Measurements from ENCODE around the gene TRAM2. TPM values are rescaled to one million over a fixed set of nuclear protein-coding genes. Genes with fewer than 3 reads are reported as not detected.

The TRAM2 gene
- polyA plus RNA-seq, 1 experiment: 134 TPM

DNA sequence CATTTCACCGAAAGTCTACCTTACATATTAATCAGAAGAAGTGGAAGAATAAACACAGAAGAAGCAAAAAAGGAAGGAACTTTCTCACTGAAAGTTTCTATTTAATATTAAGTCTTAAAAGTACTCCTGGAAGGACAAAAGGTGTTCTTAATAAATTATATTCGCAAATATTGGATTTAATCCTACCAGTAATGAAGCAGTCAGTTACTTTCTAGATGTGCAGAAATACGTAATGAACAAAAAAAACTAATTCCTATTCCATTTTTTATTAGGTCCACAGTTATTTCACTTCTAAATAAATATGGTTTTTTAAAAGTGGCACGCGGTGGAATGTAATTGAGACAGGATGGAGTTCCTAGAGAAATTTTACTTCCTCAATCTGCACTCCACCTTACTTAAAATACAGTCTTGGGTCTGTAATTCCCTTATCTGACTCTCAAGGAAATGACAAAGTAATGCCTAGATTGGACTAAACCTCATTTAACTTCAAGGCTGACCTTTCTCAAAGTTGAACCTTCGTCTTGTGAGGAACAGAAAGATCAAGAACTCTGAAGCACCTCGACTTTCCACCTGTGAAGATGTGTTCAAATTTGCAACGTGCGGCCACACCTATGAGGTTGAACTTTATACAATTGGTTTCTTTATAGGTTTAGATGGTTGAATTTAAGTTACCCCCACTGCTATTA, 1.1 kb upstream of the TRAM2 start:
- no peak for DNase-seq (ENCODE audit: low read depth)
- POLR2A ChIA-PET: no interaction called here
- Histone ChIP-seq H3K27me3 (ENCODE audit: control insufficient read depth, insufficient read depth, low read length) (no peaks in the 10 kb centered on the region), H3K36me3 (ENCODE audit: control insufficient read depth, insufficient read depth, low read length) (no peaks in the 10 kb centered on the region), H3K4me3 (ENCODE audit: low read depth, low read length) (peak overlapping the region; percentile 53)
- TF ChIP-seq, protein P1, sequence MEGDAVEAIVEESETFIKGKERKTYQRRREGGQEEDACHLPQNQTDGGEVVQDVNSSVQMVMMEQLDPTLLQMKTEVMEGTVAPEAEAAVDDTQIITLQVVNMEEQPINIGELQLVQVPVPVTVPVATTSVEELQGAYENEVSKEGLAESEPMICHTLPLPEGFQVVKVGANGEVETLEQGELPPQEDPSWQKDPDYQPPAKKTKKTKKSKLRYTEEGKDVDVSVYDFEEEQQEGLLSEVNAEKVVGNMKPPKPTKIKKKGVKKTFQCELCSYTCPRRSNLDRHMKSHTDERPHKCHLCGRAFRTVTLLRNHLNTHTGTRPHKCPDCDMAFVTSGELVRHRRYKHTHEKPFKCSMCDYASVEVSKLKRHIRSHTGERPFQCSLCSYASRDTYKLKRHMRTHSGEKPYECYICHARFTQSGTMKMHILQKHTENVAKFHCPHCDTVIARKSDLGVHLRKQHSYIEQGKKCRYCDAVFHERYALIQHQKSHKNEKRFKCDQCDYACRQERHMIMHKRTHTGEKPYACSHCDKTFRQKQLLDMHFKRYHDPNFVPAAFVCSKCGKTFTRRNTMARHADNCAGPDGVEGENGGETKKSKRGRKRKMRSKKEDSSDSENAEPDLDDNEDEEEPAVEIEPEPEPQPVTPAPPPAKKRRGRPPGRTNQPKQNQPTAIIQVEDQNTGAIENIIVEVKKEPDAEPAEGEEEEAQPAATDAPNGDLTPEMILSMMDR (IDR thresholded peaks at IDR 0.05; ENCODE audit: insufficient read depth, low read depth, low read length): no peak
- CTCF ChIA-PET: interaction anchor here (0.6 to 7.5 kb wide), 4 partner anchors 17 to 1398 kb away, joined by 3 to 68 read pairs (median 21); no protein-coding TSS in a partner anchor

- CTCF ChIA-PET: interaction anchor here (0.6 to 7.5 kb wide), 19 partner anchors 9 to 160 kb away, joined by 3 to 68 read pairs (median 6); partner anchors contain the start of gene EFHC1
- POLR2A ChIA-PET: interaction anchor here (0.6 kb wide), 1 partner anchor 157 kb away, joined by 4 read pairs; the partner anchor contains the start of gene EFHC1
- H3K4me3 ChIP-seq (ENCODE audit: low read depth, low read length): peak overlapping the region; percentile 91
- no peak for DNase-seq (ENCODE audit: low read depth)
- TF ChIP-seq, protein P1 (IDR thresholded peaks at IDR 0.05; ENCODE audit: insufficient read depth, low read depth, low read length): peak; percentile 75
- no peaks in the 10 kb centered on the region for H3K27me3 ChIP-seq (ENCODE audit: control insufficient read depth, insufficient read depth, low read length)
- H3K36me3 ChIP-seq (ENCODE audit: control insufficient read depth, insufficient read depth, low read length): no peaks in the 10 kb centered on the region
These were observed 353 bp downstream of the TRAM2 start for GRCh38 chr6:52576392-52577021.

- no peak for DNase-seq (ENCODE audit: low read depth)
- TF ChIP-seq, protein P1 (IDR thresholded peaks at IDR 0.05; ENCODE audit: insufficient read depth, low read depth, low read length): no peak
- peak overlapping the region; percentile 91 for H3K4me3 ChIP-seq (ENCODE audit: low read depth, low read length)
- POLR2A ChIA-PET: interaction anchor here (0.6 to 1.2 kb wide), 2 partner anchors 35 to 156 kb away, joined by 4 read pairs; partner anchors contain the start of gene EFHC1
- H3K36me3 ChIP-seq (ENCODE audit: control insufficient read depth, insufficient read depth, low read length): no peaks in the 10 kb centered on the region
- CTCF ChIA-PET: interaction anchor here (0.6 to 7.5 kb wide), 21 partner anchors 10 to 160 kb away, joined by 3 to 68 read pairs (median 5); partner anchors contain the start of gene EFHC1
- H3K27me3 ChIP-seq (ENCODE audit: control insufficient read depth, insufficient read depth, low read length): no peaks in the 10 kb centered on the region
These were observed 837 bp downstream of the TRAM2 start for GRCh38 chr6:52576054-52576391.

- DNase-seq (ENCODE audit: low read depth): no peak
- Histone ChIP-seq H3K36me3 (ENCODE audit: control insufficient read depth, insufficient read depth, low read length) (no peaks in the 10 kb centered on the region), H3K4me3 (ENCODE audit: low read depth, low read length) (peak overlapping the region; percentile 91), H3K27me3 (ENCODE audit: control insufficient read depth, insufficient read depth, low read length) (no peaks in the 10 kb centered on the region)
- ChIA-PET CTCF (interaction anchor here (0.6 to 7.5 kb wide), 17 partner anchors 11 to 159 kb away, joined by 3 to 68 read pairs (median 5); partner anchors contain the start of gene EFHC1), POLR2A (interaction anchor here (1.2 to 1.4 kb wide), 2 partner anchors 35 to 37 kb away, joined by 3 to 4 read pairs; no protein-coding TSS in a partner anchor)
- TF ChIP-seq, protein P1 (IDR thresholded peaks at IDR 0.05; ENCODE audit: insufficient read depth, low read depth, low read length): no peak
These were observed 1.4 kb downstream of the TRAM2 start for GRCh38 chr6:52575502-52575892.

All from BJ (cell line).